Activated gamma-delta T cell (primary cell): Measurements from ENCODE around the gene NKD2.
A peak's percentile ranks its signal among the peaks of the same experiment; 100 is the strongest.
"Not testable (repeated sequence)": the region's sequence is repeated elsewhere in the genome, so short reads cannot be mapped to it uniquely, and the experiment has no call there.

Experiments
- DNase-seq: peaks from one replicate; lab custom pipeline; 2025; lab: John Stamatoyannopoulos, UW

Gene NKD2

GRCh38 chr5:1000329-1000728 lies 8.3 kb upstream of the NKD2 start:
- no peak for DNase-seq

GRCh38 chr5:1000831-1001230 lies 7.8 kb upstream of the NKD2 start:
- DNase-seq = not testable (repeated sequence)

GRCh38 chr5:1001406-1002270 lies 7.0 kb upstream of the NKD2 start:
- DNase-seq = no peak

GRCh38 chr5:1002271-1002546 lies 6.4 kb upstream of the NKD2 start:
- no peak for DNase-seq

- no peak for DNase-seq
These were observed 5.8 kb upstream of the NKD2 start for GRCh38 chr5:1002836-1003235.

- DNase-seq = no peak
These were observed 5.2 kb upstream of the NKD2 start for GRCh38 chr5:1003296-1003937.

- peak; percentile 16 for DNase-seq
These were observed 3.9 kb upstream of the NKD2 start for GRCh38 chr5:1004461-1005248.

- no peak for DNase-seq
These were observed 3.3 kb upstream of the NKD2 start for GRCh38 chr5:1005249-1005851.

GRCh38 chr5:1005904-1006655 lies 2.5 kb upstream of the NKD2 start:
- no peak for DNase-seq

- DNase-seq = no peak
These were observed 1.9 kb upstream of the NKD2 start for GRCh38 chr5:1006656-1007071.

- DNase-seq = no peak
These were observed 1.4 kb upstream of the NKD2 start for GRCh38 chr5:1007221-1007680.

GRCh38 chr5:1007681-1008450 lies 736 bp upstream of the NKD2 start:
- no peak for DNase-seq

GRCh38 chr5:1009359-1010180 lies 968 bp downstream of the NKD2 start:
- DNase-seq = no peak

GRCh38 chr5:1010181-1010510 lies 1.5 kb downstream of the NKD2 start:
- no peak for DNase-seq

- no peak for DNase-seq
These were observed 2.0 kb downstream of the NKD2 start for GRCh38 chr5:1010641-1011046.

GRCh38 chr5:1011226-1011631 lies 2.6 kb downstream of the NKD2 start:
- DNase-seq = no peak

GRCh38 chr5:1011741-1012312 lies 3.2 kb downstream of the NKD2 start:
- no peak for DNase-seq

GRCh38 chr5:1012313-1012841 lies 3.8 kb downstream of the NKD2 start:
- no peak for DNase-seq

GRCh38 chr5:1012900-1013237 lies 4.3 kb downstream of the NKD2 start:
- no peak for DNase-seq
